Vagina (tissue), 2 donors: ENCODE data around the gene TUBB3.

Experiments
- POLR2A ChIP-seq, 2 donors: fragments of 450-650 bp; IDR thresholded peaks; one replicate each; pipeline ENCODE4 v1.6.1; 2017; ENCODE audit warnings: antibody characterized with exemption in 2 of 2, mild to moderate bottlenecking in 2 of 2, moderate library complexity in 2 of 2
- POLR2AphosphoS5 ChIP-seq, 2 donors: sonication (generic); formaldehyde crosslinking; IDR thresholded peaks; one replicate each; pipeline ENCODE4 v1.9.0; 2017; ENCODE audit warnings: antibody characterized with exemption in 2 of 2, mild to moderate bottlenecking in 2 of 2, low read depth in 1 of 2; ENCODE audit not compliant: insufficient read depth in 1 of 2
- TF ChIP-seq, protein P1 (sequence below), 3 experiments: fragments of 450-650 bp in 2 of 3; fragments of 200-600 bp in 1 of 3; sonication (generic) in 1 of 3; IDR thresholded peaks; one replicate each; pipeline ENCODE4 v1.5.1; 2017 to 2019; ENCODE audit warnings: antibody characterized with exemption in 3 of 3, mild to moderate bottlenecking in 2 of 3, moderate library complexity in 2 of 3

DNA sequence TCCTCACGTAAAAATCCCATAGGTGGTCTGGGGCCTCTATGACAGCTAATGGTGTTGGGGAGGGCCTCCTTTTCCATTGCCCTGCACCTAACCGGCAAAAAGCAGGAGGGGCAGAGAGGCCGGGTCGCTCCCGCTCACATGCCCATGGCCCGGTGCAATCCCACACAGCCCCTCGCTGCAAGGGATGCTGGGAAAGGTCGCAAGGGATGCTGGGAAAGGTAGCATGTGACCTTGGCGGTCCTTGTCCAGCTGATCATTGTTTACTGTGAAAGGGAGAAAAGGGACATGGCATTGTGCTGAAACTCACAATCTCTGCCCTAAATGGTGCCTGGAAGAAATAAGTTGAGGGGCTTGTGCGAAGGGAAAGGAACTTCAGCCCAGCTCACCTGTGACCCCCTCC, 35.5 kb downstream of the TUBB3 start:
- no peak for TF ChIP-seq POLR2AphosphoS5 (IDR thresholded peaks at IDR 0.05; ENCODE audit: insufficient read depth in 1 of 2, low read depth in 1 of 2)
- TF ChIP-seq, protein P1, sequence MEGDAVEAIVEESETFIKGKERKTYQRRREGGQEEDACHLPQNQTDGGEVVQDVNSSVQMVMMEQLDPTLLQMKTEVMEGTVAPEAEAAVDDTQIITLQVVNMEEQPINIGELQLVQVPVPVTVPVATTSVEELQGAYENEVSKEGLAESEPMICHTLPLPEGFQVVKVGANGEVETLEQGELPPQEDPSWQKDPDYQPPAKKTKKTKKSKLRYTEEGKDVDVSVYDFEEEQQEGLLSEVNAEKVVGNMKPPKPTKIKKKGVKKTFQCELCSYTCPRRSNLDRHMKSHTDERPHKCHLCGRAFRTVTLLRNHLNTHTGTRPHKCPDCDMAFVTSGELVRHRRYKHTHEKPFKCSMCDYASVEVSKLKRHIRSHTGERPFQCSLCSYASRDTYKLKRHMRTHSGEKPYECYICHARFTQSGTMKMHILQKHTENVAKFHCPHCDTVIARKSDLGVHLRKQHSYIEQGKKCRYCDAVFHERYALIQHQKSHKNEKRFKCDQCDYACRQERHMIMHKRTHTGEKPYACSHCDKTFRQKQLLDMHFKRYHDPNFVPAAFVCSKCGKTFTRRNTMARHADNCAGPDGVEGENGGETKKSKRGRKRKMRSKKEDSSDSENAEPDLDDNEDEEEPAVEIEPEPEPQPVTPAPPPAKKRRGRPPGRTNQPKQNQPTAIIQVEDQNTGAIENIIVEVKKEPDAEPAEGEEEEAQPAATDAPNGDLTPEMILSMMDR (IDR thresholded peaks at IDR 0.05), result no peak
- TF ChIP-seq POLR2A (IDR thresholded peaks at IDR 0.05), result no peak
